Hypothalamus (tissue), 51 donors: ENCODE measurements around the gene EFCAB7.

ENCODE experiments used
- DNase-seq, 51 donors: peaks; one replicate each; lab custom pipeline; 2025; lab: John Stamatoyannopoulos, UW

The EFCAB7 gene

DNA sequence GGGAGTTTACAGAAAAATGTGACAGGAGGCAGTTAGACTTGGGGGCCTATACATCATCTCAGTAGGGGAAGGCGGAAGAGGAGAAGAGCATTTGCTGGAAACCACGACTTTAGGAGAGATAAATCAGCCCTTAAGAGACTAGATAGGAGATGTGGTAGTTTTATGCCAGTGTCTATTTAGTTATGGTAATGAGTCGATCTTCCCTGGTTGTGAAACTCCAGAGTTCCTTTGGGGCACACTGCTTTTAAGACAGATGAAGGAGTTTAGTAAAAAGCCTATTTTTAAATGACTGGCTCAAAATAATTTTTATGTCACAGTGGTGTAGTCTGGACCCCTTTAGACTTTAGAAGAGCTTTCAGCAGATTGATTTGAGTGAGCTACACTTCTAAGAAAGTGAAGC, 77.7 kb downstream of the EFCAB7 start:
- no peak for DNase-seq

DNA sequence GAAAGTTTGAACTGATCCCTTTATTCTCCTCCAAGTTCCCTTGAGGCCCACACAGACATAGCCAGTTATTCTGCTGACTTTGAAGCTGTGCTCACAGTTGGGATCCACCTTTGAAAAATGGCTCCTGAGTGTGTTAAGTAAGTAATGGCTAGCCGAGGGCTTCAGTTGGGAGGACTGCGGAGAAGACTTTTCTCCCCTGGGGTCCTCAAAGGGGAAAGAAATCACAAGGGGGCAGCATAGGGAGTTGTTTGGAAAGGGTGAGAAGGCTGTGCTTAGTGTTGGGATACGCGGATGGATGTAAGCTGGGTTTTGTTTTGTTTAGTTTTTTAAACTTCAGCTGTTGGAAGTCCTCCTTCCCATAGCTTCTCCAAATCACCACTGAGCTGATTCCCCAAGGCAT, 78.1 kb downstream of the EFCAB7 start:
- no peak for DNase-seq

DNA sequence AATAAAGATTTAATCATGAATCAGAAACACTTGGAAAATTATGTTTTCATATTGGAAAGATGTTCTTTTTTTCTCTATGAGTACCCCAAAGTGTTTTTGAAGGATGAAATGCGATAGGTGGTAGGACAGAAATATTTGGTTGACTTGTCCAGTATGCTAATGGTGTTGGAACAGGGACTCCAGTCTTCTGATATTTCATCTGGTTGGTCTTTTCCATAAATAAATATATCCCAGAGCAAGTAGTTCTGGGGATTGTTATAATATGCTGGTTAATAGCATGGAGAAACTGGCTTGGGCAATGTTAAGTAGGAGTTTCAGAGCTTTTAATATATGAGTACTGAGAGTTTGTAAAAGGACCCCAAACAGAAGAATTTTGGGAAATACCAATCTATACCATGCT, 78.6 kb downstream of the EFCAB7 start:
- no peak for DNase-seq

DNA sequence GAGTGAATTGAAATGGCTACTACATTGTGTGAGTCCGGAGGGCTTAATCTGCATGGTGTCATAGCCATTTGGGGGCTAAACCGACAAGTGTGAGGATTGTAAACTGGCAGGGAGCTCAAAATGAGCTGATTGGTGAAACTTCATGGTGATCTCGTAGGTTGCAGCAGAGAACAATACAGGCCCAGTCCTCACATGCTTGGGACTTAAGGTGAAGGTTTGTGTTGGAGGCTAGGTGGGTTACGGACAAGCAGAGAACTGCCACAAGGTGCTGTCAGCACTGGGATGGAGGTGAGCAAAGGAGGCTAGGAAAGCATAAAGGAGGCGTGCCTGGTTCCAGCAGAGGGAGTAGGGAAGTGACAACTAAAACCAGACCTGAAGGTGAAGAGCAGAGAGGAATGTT, 79.3 kb downstream of the EFCAB7 start:
- no peak for DNase-seq

DNA sequence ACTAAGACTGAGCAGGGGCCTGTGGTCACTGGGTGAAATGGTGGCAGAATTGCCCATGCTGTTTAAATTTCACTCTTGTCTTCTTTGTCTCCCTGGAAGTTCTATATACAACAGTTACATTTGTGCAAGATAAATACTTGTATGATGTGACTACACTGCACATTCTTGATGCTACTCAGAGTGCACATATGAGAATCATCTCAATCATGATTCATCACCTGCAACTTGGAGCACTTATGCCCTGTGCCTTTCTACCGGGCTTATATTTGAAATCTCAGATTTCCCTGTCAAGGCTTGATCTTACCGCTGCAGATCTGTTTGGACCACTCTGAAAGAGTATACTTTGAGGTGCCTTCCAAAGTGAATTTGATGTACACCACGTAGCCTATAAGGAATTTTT, 80.5 kb downstream of the EFCAB7 start:
- DNase-seq: no peak

DNA sequence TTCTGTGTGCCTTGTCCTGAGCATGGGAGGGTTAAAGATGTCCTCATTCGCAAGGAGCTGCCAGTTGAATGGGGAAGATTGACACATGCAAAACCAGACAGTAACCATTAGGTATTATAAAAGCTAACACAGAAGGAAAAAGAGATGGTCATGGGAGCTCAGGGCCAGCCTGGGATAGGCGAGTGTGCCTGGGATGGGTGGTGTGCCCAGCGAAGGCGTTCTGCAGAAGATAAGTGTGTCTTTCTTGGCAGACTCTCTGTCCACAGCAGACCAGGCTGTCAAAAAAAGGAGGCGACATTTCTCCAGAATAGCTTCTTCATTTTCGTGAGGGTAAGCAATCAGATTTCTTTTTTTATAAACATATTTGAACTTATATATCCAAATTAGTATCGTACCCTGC, 84.0 kb downstream of the EFCAB7 start:
- no peak for DNase-seq

DNA sequence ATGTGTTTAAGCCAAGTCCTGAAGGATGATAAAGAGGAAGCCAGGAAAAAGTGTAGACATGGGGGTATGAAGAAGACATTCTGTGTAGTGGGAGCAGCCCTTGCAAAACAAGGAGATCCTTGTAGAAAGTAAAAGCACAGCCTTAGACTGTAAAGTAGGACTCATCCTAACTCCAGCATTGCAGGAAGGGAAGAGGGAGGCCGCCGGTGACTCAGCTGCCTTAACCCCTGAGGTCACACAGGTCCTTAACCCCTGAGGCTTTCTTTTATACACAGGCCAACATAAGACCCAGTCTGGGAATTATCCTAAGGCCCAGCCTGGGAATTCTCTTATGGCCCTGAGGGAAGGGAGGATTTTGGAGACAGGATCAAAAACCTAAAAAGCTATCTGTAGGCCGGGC, 87.9 kb downstream of the EFCAB7 start:
- no peak for DNase-seq

DNA sequence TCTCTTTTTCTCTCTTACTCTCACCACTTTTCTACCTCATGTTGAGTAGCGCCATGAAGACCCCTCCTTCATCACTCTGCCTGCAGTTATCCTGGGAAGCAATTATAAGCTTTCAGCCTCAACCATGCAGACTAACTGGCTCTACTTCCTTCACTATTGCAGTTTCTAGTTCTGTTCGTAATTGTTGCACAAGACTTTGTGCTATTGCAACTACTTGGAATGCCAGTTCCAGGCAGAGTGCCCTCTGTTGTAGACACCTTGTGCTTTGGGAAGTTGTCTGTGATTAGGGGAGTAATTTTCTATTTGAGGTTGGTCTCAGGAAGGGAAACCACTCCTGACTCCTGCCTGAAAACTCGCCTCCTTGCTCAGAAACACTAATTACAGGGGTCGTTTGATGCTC, 89.2 kb downstream of the EFCAB7 start:
- no peak for DNase-seq

DNA sequence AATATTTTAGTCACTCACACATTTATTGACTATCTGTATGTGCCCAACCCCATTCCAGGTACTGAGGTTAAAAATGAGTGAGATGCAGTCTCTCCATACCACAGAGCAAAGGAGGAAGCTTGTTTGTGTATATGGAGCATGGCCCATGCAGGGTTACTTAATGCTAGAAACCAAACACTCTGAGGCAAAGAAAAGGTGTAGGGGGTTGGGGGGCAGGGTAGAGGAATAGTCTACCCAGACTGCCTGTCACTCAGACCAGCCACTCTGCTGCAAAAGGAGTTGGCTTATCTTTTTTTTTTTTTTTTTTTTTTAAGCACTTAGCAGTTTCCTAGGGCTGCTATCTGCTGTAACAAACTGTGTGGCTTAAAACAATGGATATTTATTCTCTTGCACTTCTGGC, 89.6 kb downstream of the EFCAB7 start:
- DNase-seq: no peak

DNA sequence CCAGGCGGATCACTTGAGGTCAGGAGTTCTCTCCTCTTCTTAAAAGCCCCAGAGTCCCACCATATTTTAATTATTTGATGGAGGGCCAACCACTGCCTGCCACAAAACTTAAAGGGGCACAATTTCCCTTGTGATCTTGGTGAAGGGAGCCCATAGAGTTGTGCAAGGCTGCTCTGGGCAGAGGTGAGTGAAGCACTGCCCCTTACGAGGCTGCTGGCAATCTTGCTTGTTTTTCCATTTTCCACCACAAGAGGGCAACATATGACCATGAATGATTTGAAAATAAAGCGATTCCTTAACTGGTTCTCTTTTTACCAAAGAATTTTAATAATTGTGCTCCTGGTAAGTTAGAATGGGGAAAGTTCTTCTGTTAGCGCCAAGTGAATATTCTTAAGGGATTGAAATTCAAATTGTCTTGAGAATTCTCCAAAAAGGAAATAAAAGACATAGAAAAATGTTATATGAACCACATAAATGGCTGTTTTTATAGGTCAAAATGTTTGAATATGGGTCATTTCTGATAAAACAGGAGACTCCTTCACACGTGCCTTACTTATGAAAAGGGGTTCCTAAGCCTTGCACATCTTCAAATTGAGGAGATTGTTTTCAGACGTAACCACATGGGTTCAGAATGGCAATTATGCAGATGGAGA, 92.6 kb downstream of the EFCAB7 start:
- peak in 27 of 51 donors; percentile 1 to 74 (median 27) for DNase-seq

DNA sequence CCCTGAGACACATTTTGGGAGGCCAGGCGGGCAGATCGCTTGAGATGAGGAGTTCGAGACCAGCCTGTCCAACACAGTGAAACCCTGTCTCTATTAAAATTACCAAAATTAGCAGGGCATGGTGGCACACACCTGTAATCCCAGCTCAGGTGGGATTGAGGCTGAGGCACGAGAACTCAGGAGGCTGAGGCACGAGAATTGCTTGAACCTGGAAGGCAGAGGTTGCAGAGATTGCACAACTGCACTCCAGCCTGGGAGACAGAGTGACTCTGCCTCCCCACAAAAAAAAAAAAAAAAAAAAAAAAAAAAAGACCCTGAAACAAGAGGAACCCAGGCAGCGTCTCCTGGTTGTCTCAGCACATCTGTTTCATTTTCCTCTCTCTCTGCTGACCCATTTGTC, 94.1 kb downstream of the EFCAB7 start:
- DNase-seq: no peak

DNA sequence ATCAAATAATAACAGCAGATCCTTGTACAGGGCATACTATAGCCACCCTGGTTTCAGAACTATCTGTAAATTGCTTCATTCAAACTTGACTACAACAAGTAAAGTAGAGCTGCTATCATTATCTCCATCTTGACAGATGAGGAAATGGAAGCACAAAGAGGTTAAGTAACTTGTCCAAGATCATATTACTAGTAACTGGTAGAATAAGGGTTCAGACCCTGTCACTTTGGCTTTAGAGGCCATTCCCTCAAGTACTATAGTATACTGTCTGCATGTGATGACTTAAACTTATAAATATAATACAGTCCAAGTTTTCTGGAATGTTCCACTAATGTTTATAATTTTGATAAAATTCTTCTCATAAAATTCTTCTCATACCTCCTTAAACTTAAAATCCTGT, 94.7 kb downstream of the EFCAB7 start:
- DNase-seq: no peak

DNA sequence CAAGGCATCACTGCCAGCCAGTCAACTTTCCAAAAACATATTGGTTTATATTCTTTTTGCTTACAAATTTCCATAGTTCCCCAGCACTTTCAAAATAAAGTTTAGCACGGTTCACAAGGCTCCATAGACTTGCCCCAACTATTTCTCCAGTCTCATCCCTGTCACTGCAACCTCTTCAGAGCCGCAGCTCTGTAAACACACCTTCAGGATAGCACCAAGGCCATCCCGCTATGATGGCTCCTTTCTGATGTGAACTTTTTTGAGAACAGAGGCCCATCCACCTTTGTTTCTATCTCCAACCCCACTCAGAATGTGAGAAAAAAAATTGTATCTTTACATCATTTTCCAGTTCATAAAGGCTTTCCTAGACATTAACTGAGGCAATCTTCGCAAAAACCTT, 96.2 kb downstream of the EFCAB7 start:
- no peak for DNase-seq

DNA sequence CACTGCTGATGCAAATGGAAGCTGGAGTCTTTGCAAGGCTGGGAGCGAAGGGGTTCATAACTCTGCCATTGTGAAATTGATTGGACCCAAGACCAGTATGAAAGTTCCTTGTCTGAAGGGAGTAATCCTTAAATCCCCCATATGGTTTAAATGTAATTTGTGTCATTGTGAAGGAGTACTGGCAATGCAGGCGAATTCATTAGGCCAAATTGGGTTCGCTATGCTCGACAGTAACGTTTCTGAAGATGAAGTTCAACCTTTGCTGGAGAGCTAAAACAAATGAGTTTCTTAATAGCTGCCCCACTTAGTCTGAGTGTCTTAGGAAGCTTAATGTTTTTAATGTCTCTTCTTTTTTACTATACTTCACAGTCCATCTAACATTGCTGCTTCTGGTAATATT, 97.3 kb downstream of the EFCAB7 start:
- DNase-seq: no peak

DNA sequence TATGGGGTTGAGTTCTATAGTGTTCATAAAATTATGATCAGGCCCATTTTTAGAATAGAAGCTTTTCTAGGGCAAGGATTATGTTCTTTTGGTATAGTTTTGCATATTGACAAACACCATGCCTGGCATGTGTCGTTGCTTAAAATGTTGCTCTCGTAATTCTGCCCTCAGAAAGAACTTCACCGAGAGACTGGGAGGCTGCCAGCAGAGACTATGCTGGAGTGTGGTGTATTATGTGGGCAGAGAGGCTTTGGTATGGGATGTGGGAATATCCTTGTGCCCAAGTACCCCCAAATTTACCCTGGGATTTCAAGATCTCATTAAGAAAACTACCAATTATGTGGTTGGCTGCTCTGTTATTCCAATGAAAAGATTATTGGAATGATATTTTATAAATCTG, 97.8 kb downstream of the EFCAB7 start:
- peak in 5 of 51 donors; percentile 6 to 13 (median 8) for DNase-seq

DNA sequence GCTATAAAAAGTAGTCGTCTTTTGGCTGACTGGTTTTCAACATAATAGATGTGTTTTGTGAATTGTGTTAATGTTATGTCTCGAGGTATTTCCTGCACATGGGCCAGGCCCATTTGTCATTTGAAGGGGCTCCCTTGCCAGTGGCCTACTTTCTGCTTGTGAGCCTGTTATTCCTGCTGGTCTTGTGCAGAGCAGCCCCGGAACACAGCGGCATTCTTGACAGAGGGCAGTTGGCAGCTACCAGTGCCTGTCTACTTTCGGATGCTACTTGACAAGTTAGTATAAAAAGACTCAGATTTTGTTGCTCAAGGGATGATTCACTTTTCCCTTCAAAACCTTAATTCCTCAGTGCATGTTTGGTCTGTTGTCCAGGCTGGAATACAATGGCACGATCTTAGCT, 98.4 kb downstream of the EFCAB7 start:
- DNase-seq: peak in 31 of 51 donors; percentile 1 to 68 (median 30)
